OCI-LY7 (cell line): ENCODE data around the gene LYZL1.

ENCODE experiments used
- EZH2phosphoT487 ChIP-seq: fragments of 200-600 bp; sonication (generic); IDR thresholded peaks from 2 replicates; pipeline ENCODE4 v1.6.1; 2018; ENCODE audit warnings: low read depth, borderline replicate concordance, mild to moderate bottlenecking, mixed run types, antibody characterized with exemption, low read length, moderate library complexity, mixed read lengths
- TF ChIP-seq, protein P1 (sequence below): fragments of 200-600 bp; sonication (generic); conservative IDR thresholded peaks from 2 replicates; pipeline ENCODE4 v1.5.1; 2014; ENCODE audit warnings: mild to moderate bottlenecking, antibody characterized with exemption, low read length, moderate library complexity, mixed read lengths

DNA sequence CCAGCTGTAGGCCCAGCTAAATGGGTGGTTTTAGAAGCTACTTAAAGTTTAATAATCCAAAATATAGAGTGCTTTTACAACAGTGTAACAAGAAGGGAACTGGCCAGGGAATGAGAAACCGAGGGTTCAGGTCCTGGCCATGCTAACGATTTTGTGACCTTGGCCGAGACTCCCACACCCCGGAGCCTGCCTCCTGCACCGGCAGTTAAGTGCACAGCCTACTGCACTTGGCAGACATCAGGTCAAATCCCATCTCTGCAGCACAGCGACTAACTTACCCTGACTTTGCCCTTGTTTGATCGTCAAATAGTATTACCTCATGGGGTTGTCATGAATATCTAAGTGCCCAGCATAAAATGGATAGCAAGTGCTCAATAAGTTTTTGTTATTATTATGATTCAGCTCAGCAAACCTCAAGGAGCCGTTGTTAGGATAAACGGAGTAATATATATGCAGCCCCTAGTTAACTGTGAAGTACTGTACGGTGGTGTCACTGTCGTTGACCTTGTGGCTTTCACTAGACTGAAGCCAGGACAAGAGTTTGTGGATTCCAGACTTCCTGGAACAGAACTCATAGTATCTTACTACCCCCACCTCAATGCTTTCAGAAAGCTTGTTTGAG is 35.5 kb downstream of the LYZL1 start:
- TF ChIP-seq, protein P1, sequence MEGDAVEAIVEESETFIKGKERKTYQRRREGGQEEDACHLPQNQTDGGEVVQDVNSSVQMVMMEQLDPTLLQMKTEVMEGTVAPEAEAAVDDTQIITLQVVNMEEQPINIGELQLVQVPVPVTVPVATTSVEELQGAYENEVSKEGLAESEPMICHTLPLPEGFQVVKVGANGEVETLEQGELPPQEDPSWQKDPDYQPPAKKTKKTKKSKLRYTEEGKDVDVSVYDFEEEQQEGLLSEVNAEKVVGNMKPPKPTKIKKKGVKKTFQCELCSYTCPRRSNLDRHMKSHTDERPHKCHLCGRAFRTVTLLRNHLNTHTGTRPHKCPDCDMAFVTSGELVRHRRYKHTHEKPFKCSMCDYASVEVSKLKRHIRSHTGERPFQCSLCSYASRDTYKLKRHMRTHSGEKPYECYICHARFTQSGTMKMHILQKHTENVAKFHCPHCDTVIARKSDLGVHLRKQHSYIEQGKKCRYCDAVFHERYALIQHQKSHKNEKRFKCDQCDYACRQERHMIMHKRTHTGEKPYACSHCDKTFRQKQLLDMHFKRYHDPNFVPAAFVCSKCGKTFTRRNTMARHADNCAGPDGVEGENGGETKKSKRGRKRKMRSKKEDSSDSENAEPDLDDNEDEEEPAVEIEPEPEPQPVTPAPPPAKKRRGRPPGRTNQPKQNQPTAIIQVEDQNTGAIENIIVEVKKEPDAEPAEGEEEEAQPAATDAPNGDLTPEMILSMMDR, result no peak
- no peak for TF ChIP-seq EZH2phosphoT487
